ENCODE results near the gene PHF21A.
A peak's percentile ranks its signal among the peaks of the same experiment; 100 is the strongest.

PHF21A gene

DNA sequence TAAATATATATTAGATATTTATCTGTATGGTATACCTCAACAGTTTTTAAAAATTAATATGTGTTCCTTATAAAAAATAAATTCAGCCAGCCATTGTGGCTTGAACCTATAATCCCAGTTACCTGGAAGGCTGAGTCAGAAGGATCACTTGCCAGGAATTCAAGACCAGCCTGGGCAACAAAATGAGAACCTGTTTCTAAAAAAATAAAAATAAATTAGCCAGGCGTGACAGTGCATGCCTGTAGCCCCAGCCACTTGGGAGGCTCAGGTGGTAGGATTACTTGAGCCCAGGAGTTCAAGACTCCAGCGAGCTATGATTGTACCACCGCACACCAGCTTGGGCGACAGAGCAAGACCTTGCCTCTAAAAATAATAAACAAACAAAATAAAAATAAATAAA, 54.9 kb downstream of the PHF21A start:
- ChIA-PET CTCF (interaction anchor here (1.0 kb wide), 1 partner anchor 34 kb away, joined by 4 read pairs; no protein-coding TSS in a partner anchor), POLR2A (ENCODE audit: low non-redundant PET) (no interaction called here)
- TF ChIP-seq CTCF (conservative IDR thresholded peaks at IDR 0.05; ENCODE audit: low read depth): no peak
- peak overlapping the region; percentile 58 for H3K27ac ChIP-seq
- peak; percentile 13 for DNase-seq (ENCODE audit: low spot score)

GRCh38 chr11:46065681-46066080, 55.6 kb downstream of the PHF21A start:
- CTCF ChIA-PET: interaction anchor here (0.6 to 1.0 kb wide), 2 partner anchors 34 to 947 kb away, joined by 3 to 4 read pairs; no protein-coding TSS in a partner anchor
- TF ChIP-seq CTCF (conservative IDR thresholded peaks at IDR 0.05; ENCODE audit: low read depth): no peak
- H3K27ac ChIP-seq: no peak overlapping the region

GRCh38 chr11:46064221-46064620, 57.0 kb downstream of the PHF21A start:
- CTCF ChIA-PET: no interaction called here
- POLR2A ChIA-PET (ENCODE audit: low non-redundant PET): no interaction called here
- TF ChIP-seq CTCF (conservative IDR thresholded peaks at IDR 0.05; ENCODE audit: low read depth): no peak
- DNase-seq (ENCODE audit: low spot score): peak; percentile 8
- H3K27ac ChIP-seq: no peak overlapping the region

More at GRCh38 chr11:46065681-46066080, 55.6 kb downstream of the PHF21A start:
- DNase-seq (ENCODE audit: low spot score): no peak
- POLR2A ChIA-PET (ENCODE audit: low non-redundant PET): no interaction called here

DNA sequence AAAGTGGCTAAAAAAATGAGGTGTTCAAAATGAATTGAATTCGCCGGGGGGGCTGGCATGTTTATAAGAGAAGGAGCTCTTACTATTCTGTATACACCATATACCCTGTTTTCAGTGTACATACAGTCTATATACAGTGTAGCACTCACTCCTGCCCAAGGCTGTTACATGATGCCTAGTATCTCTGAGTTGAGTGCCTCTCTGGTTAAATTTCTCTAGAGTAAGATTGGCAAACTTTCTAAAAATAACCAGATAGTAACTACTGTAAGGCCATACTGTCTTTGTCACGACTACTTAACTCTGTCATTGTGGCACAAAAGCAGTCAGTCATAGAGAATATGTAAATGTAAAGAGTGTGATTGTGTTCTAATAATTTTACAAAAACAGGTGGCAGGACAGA, 58.1 kb downstream of the PHF21A start:
- POLR2A ChIA-PET (ENCODE audit: low non-redundant PET): no interaction called here
- DNase-seq (ENCODE audit: low spot score): no peak
- CTCF ChIA-PET: no interaction called here
- no peak overlapping the region for H3K27ac ChIP-seq
- no peak for TF ChIP-seq CTCF (conservative IDR thresholded peaks at IDR 0.05; ENCODE audit: low read depth)

GRCh38 chr11:46060013-46060412, 61.2 kb downstream of the PHF21A start:
- POLR2A ChIA-PET (ENCODE audit: low non-redundant PET): no interaction called here
- TF ChIP-seq CTCF (conservative IDR thresholded peaks at IDR 0.05; ENCODE audit: low read depth): no peak
- no peak overlapping the region for H3K27ac ChIP-seq
- CTCF ChIA-PET: no interaction called here
- DNase-seq (ENCODE audit: low spot score): no peak

DNA sequence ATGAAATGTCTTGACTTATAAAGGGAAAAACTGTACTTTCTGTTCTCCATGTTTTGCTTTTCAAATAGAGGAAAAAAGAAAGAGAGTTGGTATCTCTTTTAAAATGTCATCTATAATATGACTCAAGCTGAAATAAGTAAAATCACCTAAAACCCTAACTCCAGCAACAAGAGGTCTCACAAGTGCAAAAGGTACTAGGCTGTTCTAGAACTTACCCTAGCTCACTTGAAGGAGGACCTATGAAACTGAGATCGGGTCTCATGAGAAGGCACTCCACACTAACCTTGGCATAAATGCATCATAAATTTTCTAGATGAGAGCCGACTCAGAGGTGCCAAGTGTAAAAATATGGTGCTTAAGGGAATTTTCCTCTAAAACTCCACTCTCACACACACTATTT, 63.8 kb downstream of the PHF21A start:
- ChIA-PET POLR2A (ENCODE audit: low non-redundant PET) (no interaction called here), CTCF (no interaction called here)
- H3K27ac ChIP-seq: no peak overlapping the region
- no peak for DNase-seq (ENCODE audit: low spot score)
- TF ChIP-seq CTCF (conservative IDR thresholded peaks at IDR 0.05; ENCODE audit: low read depth): no peak

GRCh38 chr11:46055371-46055770, 65.9 kb downstream of the PHF21A start:
- no peak for TF ChIP-seq CTCF (conservative IDR thresholded peaks at IDR 0.05; ENCODE audit: low read depth)
- H3K27ac ChIP-seq: no peak overlapping the region
- ChIA-PET POLR2A (ENCODE audit: low non-redundant PET) (no interaction called here), CTCF (no interaction called here)
- DNase-seq (ENCODE audit: low spot score): no peak

Data from RWPE1 (cell line).